GM12878 (cell line): ENCODE data around the gene MRPL1. TPM values are rescaled to one million over a fixed set of nuclear protein-coding genes. Genes with fewer than 3 reads are reported as not detected.

Source experiments
- ASH2L ChIP-seq: fragments of 300-600, 200-600 bp; sonication (generic); IDR thresholded peaks from 2 replicates; pipeline ENCODE4 v1.6.1; 2017; ENCODE audit warnings: low read depth, mild to moderate bottlenecking, borderline replicate concordance
- CBX3 ChIP-seq: fragments of 200-600 bp; sonication (generic); IDR thresholded peaks from 2 replicates; pipeline ENCODE4 v1.6.1; 2016; ENCODE audit warnings: low read depth, borderline replicate concordance
- EP300 ChIP-seq, 2 experiments: fragments of 150-350 bp in 1 of 2; IDR thresholded peaks; 2 replicates each; pipeline ENCODE4 v1.6.1; 2011 to 2012; ENCODE audit warnings: low read depth in 2 of 2, low read length in 2 of 2, borderline replicate concordance in 1 of 2, improper control_type of control experiment in 1 of 2, inconsistent platforms in 1 of 2; ENCODE audit not compliant: control insufficient read depth in 1 of 2
- IKZF2 ChIP-seq, 2 experiments: fragments of 450-650 bp; IDR thresholded peaks; 2 replicates each; pipeline ENCODE4 v1.6.1; 2017; ENCODE audit warnings: mild to moderate bottlenecking in 2 of 2, moderate library complexity in 2 of 2
- MEF2B ChIP-seq: fragments of 450-650 bp; IDR thresholded peaks from 2 replicates; pipeline ENCODE4 v1.6.1; 2018; ENCODE audit warnings: mild to moderate bottlenecking, moderate library complexity; ENCODE audit not compliant: partially characterized antibody, poor library complexity, severe bottlenecking
- MTA2 ChIP-seq: fragments of 450-650 bp; IDR thresholded peaks from 2 replicates; pipeline ENCODE4 v1.6.1; 2016; ENCODE audit warnings: low read depth, mild to moderate bottlenecking, moderate library complexity
- MYC ChIP-seq: IDR thresholded peaks from 2 replicates; pipeline ENCODE4 v1.6.1; 2011; ENCODE audit warnings: mild to moderate bottlenecking, low read length, moderate library complexity, inconsistent platforms; ENCODE audit not compliant: insufficient read depth, insufficient replicate concordance, insufficient read length, severe bottlenecking
- RB1 ChIP-seq: fragments of 450-650 bp; formaldehyde crosslinking; IDR thresholded peaks from 2 replicates; pipeline ENCODE4 v1.6.1; 2017; ENCODE audit warnings: mild to moderate bottlenecking, borderline replicate concordance
- YBX1 ChIP-seq: fragments of 450-650 bp; IDR thresholded peaks from 2 replicates; pipeline ENCODE4 v1.6.1; 2016; ENCODE audit warnings: antibody characterized with exemption
- polyA plus RNA-seq, 11 experiments: library from polyadenylated mRNA; depleted of rRNA in 4 of 11; unstranded in 6 of 11; stranded (reverse) in 5 of 11; fragments of >200 nt; fragmentation: Nextera tagmentation in 4 of 11; fragmentation: Illumina TruSeq in 1 of 11; extraction: Ambion mirVana in 4 of 11; extraction: Trizol in 1 of 11; gene quantifications; 1 replicate in 1 of 11; 2 replicates in 10 of 11; pipeline versions ENCODE4 v1.2.1 to v1.2.3, GENCODE V29; 2011 to 2016; ENCODE audit warnings: inconsistent platforms in 2 of 11, missing spikeins in 2 of 11, low read depth in 1 of 11
- total RNA-seq, 4 experiments: library from RNA; depleted of rRNA in 3 of 4; stranded (reverse); fragments of >200 nt in 3 of 4; fragmentation: Illumina TruSeq in 1 of 4; extraction: Trizol in 1 of 4; gene quantifications; 2 replicates each; pipeline versions ENCODE4 v1.2.1 to v1.2.3, GENCODE V29; 2013 to 2021
- TF ChIP-seq, protein P1 (sequence below): fragments of 450-650 bp; IDR thresholded peaks from 2 replicates; pipeline ENCODE4 v1.6.1; 2017; ENCODE audit warnings: mild to moderate bottlenecking, moderate library complexity
- TF ChIP-seq, protein P2 (sequence below): fragments of 450-650 bp; IDR thresholded peaks from 2 replicates; pipeline ENCODE4 v1.6.1; 2018; ENCODE audit warnings: borderline replicate concordance, mild to moderate bottlenecking; ENCODE audit not compliant: partially characterized antibody
- TF ChIP-seq, protein P3 (sequence below): fragments of 150-350 bp; IDR thresholded peaks from 2 replicates; pipeline ENCODE4 v1.6.1; 2016; ENCODE audit warnings: low read depth, low read length
- TF ChIP-seq, protein P4 (sequence below): fragments of 450-650 bp; formaldehyde crosslinking; IDR thresholded peaks from 2 replicates; pipeline ENCODE4 v1.4.0; 2022; ENCODE audit warnings: mild to moderate bottlenecking, moderate library complexity

The MRPL1 gene
- total and polyA plus RNA-seq, 10 of the 15 experiments (the other 5 are each of a cell fraction or from before 2014, with no cell fraction given), result 20.2 to 35.7 (median 28.2) TPM

DNA sequence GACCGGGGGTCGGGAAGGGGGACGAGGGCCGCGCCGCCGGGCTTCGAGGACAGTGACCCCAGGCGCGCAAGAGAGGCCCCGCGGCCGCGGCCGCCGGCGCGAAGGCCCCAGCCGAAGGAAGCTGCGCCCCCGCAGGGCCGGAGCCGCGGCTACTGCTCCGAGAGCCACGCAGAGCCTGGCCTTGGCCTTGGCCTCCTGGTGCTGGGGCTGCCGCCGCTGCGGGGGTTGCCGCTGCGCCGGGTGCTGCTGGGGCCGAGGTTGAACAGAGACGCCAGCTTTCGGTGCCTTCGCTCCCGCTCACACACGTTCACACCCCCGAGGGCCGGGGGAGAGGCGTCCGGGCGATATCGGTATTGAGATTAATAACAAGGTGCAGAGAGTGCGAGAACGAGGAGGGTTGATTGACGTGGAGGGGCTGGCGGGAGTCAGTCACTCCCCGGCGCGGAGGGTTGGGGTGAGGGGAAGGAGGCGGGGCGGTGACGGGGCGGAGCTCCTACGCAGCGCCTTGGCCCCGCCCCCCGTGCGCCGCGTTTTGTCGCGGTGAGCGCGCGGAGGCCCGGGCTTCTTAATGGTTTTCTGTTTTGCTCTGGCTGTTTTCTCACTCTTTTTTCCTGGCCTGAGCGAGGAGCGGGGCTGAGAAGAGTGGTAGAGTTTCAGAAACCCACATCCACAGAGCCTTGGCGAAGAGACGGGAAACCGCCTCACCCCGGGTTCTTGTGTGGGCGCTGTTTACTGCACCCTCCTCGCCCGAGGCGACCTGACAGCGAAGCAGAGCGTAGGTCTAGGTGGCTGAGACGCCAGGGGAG, 42.6 kb upstream of the MRPL1 start (continued):
- TF ChIP-seq, protein P1, sequence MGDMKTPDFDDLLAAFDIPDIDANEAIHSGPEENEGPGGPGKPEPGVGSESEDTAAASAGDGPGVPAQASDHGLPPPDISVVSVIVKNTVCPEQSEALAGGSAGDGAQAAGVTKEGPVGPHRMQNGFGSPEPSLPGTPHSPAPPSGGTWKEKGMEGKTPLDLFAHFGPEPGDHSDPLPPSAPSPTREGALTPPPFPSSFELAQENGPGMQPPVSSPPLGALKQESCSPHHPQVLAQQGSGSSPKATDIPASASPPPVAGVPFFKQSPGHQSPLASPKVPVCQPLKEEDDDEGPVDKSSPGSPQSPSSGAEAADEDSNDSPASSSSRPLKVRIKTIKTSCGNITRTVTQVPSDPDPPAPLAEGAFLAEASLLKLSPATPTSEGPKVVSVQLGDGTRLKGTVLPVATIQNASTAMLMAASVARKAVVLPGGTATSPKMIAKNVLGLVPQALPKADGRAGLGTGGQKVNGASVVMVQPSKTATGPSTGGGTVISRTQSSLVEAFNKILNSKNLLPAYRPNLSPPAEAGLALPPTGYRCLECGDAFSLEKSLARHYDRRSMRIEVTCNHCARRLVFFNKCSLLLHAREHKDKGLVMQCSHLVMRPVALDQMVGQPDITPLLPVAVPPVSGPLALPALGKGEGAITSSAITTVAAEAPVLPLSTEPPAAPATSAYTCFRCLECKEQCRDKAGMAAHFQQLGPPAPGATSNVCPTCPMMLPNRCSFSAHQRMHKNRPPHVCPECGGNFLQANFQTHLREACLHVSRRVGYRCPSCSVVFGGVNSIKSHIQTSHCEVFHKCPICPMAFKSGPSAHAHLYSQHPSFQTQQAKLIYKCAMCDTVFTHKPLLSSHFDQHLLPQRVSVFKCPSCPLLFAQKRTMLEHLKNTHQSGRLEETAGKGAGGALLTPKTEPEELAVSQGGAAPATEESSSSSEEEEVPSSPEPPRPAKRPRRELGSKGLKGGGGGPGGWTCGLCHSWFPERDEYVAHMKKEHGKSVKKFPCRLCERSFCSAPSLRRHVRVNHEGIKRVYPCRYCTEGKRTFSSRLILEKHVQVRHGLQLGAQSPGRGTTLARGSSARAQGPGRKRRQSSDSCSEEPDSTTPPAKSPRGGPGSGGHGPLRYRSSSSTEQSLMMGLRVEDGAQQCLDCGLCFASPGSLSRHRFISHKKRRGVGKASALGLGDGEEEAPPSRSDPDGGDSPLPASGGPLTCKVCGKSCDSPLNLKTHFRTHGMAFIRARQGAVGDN, result peak; percentile 35; the same call in 1 of the 2 replicates
- TF ChIP-seq, protein P2, sequence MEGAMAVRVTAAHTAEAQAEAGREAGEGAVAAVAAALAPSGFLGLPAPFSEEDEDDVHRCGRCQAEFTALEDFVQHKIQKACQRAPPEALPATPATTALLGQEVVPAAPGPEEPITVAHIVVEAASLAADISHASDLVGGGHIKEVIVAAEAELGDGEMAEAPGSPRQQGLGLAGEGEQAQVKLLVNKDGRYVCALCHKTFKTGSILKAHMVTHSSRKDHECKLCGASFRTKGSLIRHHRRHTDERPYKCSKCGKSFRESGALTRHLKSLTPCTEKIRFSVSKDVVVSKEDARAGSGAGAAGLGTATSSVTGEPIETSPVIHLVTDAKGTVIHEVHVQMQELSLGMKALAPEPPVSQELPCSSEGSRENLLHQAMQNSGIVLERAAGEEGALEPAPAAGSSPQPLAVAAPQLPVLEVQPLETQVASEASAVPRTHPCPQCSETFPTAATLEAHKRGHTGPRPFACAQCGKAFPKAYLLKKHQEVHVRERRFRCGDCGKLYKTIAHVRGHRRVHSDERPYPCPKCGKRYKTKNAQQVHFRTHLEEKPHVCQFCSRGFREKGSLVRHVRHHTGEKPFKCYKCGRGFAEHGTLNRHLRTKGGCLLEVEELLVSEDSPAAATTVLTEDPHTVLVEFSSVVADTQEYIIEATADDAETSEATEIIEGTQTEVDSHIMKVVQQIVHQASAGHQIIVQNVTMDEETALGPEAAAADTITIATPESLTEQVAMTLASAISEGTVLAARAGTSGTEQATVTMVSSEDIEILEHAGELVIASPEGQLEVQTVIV, result no peak
- TF ChIP-seq, protein P3, sequence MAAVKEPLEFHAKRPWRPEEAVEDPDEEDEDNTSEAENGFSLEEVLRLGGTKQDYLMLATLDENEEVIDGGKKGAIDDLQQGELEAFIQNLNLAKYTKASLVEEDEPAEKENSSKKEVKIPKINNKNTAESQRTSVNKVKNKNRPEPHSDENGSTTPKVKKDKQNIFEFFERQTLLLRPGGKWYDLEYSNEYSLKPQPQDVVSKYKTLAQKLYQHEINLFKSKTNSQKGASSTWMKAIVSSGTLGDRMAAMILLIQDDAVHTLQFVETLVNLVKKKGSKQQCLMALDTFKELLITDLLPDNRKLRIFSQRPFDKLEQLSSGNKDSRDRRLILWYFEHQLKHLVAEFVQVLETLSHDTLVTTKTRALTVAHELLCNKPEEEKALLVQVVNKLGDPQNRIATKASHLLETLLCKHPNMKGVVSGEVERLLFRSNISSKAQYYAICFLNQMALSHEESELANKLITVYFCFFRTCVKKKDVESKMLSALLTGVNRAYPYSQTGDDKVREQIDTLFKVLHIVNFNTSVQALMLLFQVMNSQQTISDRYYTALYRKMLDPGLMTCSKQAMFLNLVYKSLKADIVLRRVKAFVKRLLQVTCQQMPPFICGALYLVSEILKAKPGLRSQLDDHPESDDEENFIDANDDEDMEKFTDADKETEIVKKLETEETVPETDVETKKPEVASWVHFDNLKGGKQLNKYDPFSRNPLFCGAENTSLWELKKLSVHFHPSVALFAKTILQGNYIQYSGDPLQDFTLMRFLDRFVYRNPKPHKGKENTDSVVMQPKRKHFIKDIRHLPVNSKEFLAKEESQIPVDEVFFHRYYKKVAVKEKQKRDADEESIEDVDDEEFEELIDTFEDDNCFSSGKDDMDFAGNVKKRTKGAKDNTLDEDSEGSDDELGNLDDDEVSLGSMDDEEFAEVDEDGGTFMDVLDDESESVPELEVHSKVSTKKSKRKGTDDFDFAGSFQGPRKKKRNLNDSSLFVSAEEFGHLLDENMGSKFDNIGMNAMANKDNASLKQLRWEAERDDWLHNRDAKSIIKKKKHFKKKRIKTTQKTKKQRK, result no peak
- TF ChIP-seq ASH2L, result peak; percentile 48; the same call in 1 of the 2 replicates
- peak in 1 of 2 experiments; percentile 14; a peak in 1 of 4 replicates for TF ChIP-seq IKZF2 (IDR thresholded peaks at IDR 0.05)
- TF ChIP-seq MYC, result no peak
- TF ChIP-seq YBX1, result no peak
- no peak for TF ChIP-seq RB1
- TF ChIP-seq, protein P4, sequence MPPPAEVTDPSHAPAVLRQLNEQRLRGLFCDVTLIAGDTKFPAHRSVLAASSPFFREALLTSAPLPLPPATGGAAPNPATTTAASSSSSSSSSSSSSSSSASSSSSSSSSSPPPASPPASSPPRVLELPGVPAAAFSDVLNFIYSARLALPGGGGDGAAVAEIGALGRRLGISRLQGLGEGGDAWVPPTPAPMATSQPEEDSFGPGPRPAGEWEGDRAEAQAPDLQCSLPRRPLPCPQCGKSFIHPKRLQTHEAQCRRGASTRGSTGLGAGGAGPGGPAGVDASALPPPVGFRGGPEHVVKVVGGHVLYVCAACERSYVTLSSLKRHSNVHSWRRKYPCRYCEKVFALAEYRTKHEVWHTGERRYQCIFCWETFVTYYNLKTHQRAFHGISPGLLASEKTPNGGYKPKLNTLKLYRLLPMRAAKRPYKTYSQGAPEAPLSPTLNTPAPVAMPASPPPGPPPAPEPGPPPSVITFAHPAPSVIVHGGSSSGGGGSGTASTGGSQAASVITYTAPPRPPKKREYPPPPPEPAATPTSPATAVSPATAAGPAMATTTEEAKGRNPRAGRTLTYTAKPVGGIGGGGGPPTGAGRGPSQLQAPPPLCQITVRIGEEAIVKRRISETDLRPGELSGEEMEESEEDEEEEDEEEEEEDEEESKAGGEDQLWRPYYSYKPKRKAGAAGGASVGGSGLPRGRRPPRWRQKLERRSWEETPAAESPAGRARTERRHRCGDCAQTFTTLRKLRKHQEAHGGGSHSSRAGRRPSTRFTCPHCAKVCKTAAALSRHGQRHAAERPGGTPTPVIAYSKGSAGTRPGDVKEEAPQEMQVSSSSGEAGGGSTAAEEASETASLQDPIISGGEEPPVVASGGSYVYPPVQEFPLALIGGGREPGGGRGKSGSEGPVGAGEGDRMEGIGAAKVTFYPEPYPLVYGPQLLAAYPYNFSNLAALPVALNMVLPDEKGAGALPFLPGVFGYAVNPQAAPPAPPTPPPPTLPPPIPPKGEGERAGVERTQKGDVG, result no peak
- TF ChIP-seq EP300 (IDR thresholded peaks at IDR 0.05; ENCODE audit: borderline replicate concordance in 1 of 2, control insufficient read depth in 1 of 2, low read depth in 2 of 2, low read length in 2 of 2), result no peak
- TF ChIP-seq MTA2, result 0 out of 2 replicates have a peak, but pooled peaks have one; percentile 14
- TF ChIP-seq MEF2B, result no peak
- no peak for TF ChIP-seq CBX3
